HG03575 (cell line): ENCODE measurements around the gene CHST15.

ENCODE experiments used
- ATAC-seq: cut with Tn5 transposase; IDR thresholded peaks from one replicate; pipeline ENCODE4 v1.9.1; 2021; ENCODE audit not compliant: unreplicated experiment, insufficient number of reproducible peaks, low FRiP score; ENCODE audit errors: extremely low read depth

The CHST15 gene

DNA sequence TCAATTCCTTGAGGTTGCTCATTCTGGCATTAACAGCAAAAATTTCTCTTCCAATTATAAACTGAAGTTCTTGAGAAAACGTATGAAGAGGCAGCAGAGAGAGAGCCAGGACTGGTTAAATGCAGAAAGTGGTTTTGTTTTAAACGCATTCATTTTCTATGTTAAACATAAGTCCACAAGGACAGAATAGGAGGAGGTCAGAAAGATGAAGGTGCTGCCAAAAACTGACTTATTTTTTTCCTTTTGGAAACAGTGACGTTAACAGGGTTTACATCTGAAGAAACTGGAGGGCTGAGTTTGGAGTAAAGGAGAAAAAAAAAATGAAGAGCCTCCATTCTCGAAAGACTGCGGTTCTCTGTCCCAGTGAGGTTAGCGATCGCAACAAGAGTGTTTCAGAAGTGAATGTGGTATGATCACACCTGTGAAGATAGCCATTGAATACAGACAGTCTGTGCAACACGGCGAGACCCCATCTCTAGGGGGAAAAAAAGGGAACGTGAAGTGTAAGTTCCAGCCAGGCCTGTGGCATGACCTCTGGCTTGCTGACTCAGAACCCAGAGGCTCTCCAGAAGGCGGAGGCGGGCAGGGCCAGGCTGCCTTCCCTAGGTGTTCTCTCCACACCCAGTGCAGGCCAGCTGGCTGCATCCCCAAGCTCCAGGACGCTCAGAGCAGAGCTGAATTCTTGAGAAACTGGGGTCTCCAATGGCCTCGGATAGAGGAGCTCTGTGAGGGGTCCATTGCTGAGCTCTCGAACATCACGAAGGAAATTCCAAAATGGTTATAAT, 84.0 kb downstream of the CHST15 start:
- ATAC-seq = no peak

DNA sequence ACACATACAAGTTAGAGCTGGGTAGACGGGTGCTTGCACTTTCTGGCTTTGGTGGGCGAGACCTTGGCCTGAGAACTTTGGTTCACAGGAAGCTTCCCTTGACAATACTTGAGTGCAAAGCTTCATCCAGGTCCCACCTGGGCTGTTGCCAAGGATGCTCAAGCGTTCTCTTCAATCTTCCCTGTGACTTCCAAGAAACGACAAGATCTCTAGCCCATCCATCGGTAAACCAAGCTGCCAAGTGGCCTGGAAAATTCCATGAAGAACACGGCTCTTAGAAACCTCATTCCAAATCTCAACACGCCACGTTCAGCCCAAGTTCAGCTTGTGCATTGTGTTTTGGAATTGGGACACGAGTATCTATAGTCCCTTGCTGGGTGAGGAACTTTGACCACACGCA, 84.7 kb downstream of the CHST15 start:
- ATAC-seq = no peak

DNA sequence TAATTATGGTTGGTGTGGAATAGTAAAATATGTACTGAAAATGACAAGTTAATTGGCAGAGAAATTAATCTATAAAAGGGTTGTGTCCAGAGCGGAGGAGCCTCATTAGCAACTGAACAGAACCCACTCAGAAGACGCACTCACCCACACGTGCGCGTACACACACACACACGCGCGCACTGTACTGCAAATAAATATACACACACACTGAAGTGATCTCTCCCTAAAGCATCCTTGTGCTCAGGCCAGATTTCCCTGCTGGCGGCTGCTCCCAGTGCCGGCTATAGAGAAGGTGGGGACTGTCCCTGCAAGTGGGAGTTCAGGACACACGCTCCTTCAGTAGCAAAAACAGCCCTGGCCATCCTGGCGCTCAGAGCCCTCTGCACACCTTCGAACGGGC, 85.2 kb downstream of the CHST15 start:
- no peak for ATAC-seq

DNA sequence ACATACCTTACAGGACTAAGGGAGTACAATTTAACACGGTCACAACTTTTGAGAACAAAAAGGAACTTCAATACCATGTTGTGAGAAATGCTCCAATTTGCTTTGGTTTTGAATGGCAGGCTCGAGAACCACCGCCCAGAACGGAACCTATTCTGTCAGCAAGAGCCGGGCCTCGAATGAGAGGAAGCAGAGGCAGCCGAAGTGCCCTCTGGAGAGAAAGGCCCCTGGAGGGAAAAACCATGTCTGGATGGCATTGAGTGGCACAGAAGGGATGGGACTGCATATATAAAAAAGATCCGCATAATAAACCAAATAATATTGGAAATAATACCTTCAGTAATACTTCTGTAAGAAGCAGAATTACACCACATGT, 85.6 kb downstream of the CHST15 start:
- no peak for ATAC-seq

DNA sequence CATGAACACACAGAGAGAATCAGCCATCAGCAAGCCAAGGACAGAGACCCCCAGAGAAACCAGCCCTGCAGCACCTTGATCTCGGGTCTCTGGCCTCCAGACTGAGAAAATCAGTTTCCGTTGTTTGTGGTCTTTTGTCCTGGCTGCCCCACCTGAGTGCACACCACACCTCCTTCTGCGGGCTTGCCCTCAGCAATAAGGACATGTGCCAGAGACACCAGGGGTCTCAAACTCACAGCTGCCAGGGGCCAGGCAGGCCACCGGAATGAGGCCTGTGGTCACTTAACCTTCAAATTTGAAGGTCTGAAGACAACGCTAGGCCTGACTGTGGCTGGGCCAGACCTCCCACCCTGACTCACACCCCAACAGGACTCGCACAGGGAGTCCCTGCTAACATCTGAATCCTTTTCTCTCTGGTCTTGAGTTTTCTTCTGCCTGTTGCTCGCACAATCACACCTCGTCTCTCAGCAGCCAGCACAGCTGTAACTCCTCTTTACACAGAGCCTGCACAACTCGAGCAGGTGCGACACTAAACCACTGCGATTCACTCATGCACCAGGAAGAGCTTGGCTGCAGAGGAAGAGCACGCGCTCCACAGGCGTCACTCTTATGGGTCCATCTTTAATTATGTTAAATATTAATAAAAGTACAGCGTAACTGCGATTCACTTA, 86.2 kb downstream of the CHST15 start:
- ATAC-seq = no peak

DNA sequence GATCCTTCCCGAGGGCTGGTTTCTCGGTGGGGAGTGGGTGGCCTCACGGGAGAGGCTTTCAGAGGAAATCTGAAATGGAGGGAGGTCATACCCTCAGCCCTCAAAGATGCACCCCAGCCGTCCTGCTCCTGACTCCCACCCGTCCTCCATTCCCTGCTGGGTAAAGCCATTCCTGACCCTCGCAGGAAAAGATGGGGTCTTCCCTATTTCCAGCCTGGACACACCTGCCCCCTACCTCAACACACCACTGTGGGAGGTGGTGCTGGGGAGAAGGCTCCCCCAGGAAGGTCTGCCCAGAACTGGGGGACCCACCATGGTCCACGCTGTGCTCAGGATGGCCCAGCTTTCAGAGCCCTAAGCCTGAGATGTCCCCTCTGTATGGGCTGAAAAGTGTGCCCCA, 86.9 kb downstream of the CHST15 start:
- no peak for ATAC-seq

DNA sequence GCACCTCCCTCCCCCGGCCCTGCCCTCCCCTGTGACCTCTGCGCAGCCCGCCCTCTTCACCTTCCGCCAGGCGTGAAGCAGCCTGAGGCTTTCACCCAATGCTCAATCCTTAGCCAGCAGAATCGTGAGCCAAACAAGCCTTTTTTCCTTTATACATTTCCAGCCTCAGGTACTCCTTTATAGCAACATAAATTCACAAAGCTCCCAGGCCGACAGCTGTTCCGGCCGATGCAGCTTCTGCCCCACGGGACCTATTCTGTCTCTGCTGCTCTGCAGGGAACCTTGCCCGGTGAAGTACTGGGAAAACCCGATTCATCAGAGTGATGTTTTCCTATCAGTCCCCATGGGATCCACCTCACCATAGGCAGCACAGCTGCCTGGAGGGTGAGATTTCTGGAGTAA, 87.4 kb downstream of the CHST15 start:
- no peak for ATAC-seq

DNA sequence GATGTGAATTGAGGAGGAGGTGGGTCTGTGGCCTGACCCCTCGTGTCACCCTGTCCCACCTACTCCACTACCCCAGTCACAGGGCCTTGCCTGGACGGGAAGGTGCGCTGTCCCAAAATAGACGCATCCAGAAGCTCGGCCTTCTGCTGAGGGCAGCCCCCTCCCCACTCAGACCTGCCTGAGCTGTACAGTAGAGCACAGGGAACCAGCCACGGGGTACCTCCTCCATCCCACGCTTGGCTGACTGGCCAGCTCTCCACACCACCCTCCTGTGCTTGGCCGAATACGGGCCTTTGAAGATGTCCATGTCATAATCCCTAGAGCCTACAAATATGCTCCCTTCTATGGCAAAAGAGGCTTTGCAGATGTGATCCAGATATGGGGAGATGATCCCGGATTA, 88.3 kb downstream of the CHST15 start:
- no peak for ATAC-seq

DNA sequence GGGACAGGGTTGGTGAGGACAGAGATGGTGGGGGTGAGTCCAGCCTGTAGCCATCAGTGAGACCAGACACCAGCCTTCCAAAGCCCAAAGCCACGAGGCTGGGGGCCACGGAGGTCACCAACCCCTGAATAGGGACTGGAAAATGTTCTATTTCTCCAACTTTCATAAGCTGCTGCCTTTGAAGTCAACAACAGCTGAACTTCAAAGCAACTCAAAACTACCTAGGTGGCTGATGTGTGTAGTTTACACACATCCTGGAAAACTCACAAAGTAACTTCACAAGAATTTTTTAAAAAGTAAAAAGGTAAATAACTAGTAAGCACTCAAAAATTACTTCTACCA, 88.8 kb downstream of the CHST15 start:
- no peak for ATAC-seq

DNA sequence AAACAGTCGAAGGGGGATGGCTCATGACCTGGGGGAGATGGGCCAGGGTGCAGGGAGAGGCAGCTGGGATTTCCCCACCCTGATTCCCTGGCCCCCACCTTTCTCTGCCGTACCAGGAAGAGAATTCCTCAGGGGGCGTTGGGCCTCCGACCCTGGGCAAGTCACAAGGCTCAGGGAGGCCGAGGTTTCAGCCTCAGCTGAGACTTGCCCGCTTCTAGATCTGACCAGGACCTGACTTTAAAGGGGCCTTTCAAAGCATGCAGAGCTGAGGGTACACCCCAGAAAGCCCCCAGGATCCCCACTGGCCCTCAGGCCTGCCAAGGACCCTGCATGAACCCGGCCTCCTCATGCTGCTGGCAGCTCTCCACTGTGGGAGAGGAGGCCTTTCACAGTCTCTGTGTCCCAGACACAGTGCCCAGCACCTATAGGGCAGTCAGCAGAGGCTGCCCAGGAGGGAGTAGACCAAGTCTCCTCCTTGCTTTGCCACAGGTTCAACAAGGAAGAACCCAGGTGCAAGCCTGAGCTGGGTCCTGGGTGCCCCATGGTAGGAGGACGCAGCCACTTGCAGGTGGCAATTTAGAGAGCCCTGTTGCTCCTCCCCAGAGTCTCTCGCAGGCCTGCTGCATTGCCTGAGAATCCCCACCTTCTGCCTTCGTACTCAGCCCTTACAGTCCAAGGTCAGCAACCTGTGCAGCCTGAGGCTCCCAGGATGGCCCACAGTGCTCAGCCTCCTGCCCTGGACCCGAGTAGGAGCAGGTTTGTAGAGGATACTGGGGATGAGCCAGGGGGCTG, 89.3 kb downstream of the CHST15 start:
- no peak for ATAC-seq

DNA sequence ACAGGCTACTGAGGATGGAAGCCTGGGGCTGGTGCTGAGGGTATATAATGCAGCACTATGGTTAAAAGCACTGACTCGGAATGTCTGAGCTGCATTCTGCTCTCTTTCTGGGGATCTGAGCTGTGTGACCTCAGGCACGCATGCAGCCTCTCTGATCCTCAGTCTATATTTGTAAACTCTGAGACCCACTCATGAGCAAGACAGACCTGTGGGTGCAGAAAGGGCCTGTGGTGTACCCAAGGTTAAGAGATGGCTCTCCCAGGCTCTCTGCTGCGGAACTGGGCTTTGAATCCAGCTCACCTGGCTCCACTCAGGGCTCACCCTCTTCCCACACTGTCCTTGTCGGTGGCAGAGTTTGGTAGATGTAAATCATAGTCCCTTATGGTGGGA, 89.9 kb downstream of the CHST15 start:
- no peak for ATAC-seq

DNA sequence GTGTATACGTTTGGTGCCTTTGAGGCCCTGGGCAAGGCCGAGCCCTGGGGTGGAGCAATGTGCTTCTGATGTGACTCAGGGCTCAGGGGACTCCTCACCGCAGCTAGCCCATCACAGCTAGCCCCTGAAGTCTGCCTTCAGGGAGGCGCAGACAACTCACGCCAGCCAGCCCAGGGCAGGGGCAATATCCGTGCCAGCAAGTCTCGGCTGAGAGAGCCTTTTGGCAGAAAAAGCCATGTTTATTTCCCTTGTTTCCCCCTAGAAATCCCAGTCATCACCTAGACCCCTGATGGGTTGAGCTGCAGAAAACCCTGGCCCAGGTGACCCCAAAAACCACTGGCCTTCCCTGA, 90.4 kb downstream of the CHST15 start:
- no peak for ATAC-seq

DNA sequence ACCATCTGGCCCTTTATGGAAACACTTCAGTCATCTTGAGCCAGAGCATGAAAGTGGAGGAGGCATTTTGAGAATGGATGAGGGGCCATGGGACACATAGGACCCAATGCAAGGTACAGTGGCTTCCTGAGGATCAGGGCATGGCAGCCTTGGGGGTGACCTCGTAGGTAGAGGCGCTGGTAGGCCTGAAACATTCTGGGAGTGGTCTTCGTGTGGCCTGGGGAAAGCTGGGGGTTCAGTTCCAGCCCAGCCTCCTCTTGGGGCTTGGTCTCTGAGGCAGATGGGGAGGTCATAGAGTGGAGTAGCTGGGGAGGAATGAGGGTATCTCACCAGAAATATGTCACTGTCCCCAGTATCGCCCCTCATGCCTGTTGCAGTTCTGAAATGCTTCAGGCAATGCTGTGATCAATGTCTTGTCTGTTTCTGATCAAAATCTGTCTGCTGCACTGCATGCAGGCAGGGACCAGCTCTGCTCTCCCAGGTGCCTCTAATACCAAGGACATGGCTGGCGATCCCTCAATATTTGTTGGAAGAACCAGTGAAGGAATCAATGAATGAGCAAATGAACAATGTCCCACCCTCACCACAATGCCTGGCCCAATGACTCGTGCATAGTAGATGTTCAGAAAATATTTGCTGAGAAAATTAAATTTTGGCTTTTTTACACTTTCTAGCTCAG, 90.9 kb downstream of the CHST15 start:
- no peak for ATAC-seq

DNA sequence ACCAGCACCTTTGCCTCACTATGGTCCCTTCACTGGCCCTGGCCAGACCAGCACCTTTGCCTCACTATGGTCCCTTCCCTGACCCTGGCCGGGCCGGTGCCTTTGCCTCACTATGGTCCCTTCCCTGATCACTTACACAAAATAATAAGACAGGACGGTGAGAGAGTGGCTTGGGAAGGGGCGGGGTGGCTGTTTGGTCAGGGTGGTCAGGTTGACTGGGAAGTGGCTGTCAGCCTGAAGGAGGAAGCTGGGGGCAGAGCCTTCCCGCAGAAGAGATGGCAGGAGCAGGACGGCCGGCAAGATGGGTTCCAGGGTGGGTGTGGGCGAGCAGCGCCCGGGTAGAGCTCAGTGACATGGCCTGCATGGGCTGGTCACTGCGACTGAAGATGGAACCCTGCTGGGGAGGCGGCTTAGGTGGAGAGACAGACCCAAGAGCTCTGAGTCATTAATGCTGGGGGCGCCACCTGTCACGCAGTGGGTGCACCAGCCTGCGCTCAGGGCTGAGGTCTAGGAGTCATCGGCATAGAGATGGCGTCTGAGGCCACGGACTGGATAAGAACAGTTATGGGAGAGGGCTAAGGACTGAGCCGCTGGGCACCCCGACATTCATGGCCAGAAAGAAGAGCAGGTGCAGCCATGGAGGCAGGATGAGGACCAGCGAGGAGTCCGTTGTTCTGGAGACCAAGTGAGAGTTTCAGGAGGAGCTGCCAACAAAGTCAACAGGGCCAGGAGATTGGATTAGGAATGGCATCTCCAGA, 91.8 kb downstream of the CHST15 start:
- no peak for ATAC-seq

DNA sequence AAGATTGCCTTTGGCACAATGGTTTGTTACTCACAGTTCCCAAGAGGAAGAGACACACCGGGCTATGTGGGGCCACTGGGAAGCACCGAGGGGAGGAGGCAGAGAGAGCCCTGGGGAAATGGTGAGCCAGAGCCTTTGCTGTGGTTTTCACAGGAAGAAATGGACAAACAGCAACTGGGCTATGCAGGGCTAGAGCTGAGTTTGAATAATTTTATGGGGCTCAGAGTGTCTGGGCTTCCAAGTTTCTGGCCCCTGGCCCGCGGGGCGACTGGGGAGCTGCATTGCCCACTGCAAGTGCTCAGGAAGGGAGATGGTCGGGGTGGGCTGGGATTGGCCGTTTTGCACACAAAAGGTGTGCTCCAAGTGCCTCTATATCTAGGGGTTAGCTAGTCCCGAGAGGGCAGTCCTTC, 92.6 kb downstream of the CHST15 start:
- ATAC-seq = no peak

DNA sequence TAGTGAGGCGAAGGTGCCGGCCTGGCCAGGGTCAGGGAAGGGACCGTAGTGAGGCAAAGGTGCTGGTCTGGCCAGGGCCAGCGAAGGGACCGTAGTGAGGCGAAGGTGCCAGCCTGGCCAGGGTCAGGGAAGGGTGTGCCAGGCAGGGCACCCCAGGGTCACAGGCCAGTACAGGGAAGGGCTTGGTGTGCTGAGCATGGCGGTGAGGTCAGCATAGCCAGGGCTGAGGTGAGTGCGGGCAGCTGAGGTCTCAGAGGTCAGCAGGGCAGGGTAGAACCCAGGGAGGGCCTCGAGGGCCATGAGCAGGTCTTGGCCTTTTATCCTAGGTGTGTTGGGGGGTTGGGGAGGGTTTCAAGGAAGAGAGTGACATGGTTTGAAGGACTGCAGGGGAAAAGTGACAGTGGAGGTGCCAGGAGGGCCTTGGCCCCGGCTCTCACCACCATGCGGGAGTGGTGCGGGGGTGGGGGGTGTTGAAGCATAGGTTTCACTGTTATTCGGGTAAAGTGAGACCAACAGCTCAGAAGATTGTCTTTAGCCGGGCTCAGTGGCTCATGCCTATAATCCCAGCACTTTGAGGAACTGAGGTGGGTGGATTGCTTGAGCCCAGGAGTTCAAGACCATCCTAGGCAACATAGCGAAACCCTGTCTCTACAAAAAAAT, 93.3 kb downstream of the CHST15 start:
- ATAC-seq = no peak

DNA sequence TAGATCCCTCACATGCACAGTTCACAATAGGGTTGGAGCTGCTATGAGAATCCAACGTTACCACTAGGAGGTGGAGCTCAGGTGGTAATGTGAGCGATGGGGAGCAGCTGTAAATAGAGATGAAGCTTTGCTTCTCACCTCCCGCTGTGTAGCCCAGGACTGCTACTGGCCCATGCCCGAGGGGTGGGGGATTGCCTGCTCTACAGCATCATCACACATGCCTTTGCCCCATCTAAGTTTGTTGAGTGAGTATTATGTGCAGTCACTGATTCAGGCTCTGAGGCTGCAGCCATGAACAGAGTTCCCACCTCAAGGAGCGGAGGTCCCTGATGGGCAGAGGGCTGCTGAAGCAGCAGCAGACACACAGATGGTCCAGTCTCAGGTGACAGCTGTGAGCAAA, 94.1 kb downstream of the CHST15 start:
- no peak for ATAC-seq

DNA sequence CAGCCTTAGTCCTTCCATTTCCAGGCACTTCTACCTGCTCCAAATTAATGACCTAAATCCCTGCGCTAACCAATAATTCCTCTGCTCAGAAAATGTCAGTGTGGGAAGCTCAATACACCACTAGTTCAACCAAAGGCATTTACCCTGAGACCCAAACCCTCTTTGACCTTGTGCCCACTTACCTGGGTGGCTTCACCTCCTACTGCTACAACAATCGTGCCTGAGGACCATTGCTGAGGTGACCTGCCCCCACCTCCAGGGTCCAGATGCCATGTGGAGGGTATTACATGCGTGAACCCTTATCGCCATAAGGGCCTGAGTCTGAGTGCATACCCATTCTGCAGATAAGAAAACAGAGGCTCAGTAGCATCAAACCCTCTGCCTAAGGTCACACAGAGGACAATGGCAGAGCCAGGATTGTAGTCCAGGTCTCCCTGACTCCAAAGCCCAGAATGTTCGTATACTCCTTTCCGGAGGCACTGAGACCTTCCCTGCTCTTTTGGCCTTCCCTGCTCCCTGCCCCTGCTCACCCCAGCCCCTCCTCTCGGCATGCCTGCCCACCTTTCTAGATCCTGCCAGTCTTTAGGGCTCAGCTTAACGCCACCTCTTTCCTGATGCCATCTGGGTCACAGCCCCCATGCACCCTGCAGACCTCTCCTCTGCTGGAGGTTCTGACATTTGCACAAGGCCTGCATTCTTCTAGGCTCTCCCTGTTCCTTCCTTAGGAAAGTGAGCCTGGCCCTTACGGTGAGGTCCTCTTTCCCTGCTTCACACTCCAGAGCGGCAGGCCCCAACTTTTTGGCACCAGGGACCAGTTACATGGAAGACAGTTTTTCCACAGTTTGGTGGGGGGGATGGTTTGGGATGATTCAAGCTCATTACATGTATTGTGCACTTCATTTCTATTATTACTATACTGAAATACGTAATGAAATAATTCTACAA, 94.9 kb downstream of the CHST15 start:
- no peak for ATAC-seq
